Measurements from ENCODE around the gene PRUNE2.
"Not testable (repeated sequence)": the region's sequence is repeated elsewhere in the genome, so short reads cannot be mapped to it uniquely, and the experiment has no call there.

PRUNE2 gene

GRCh38 chr9:76677481-76678055 lies 228.3 kb downstream of the PRUNE2 start:
- no peaks in the 10 kb centered on the region for H3K9me3 ChIP-seq (ENCODE audit: control insufficient read depth, low read length)
- no peaks in the 10 kb centered on the region for H3K27me3 ChIP-seq (replicated peaks; ENCODE audit: control insufficient read depth, insufficient read depth, low read length)
- no peak overlapping the region for H3K4me3 ChIP-seq (ENCODE audit: low read length)
- peaks cover 14% of the 10 kb centered on the region for H3K36me3 ChIP-seq (ENCODE audit: control insufficient read depth, insufficient read depth, low read length, severe bottlenecking)
- no peak for DNase-seq (ENCODE audit: low read depth)
- no peak overlapping the region for H3K9ac ChIP-seq (ENCODE audit: low read length)
- peaks cover 11% of the 10 kb centered on the region for H3K4me1 ChIP-seq (ENCODE audit: control insufficient read depth, insufficient read depth, low read length)

- Histone ChIP-seq H3K36me3 (ENCODE audit: control insufficient read depth, insufficient read depth, low read length, severe bottlenecking) (peaks cover 14% of the 10 kb centered on the region), H3K9me3 (ENCODE audit: control insufficient read depth, low read length) (no peaks in the 10 kb centered on the region), H3K9ac (ENCODE audit: low read length) (no peak overlapping the region), H3K27me3 (replicated peaks; ENCODE audit: control insufficient read depth, insufficient read depth, low read length) (no peaks in the 10 kb centered on the region), H3K4me1 (ENCODE audit: control insufficient read depth, insufficient read depth, low read length) (peaks cover 11% of the 10 kb centered on the region), H3K4me3 (ENCODE audit: low read length) (no peak overlapping the region)
- DNase-seq (ENCODE audit: low read depth), result no peak
Observed at GRCh38 chr9:76676857-76677256, 229.1 kb downstream of the PRUNE2 start.

- DNase-seq (ENCODE audit: low read depth), result peak; percentile 44
- peaks cover 2% of the 10 kb centered on the region for H3K36me3 ChIP-seq (ENCODE audit: control insufficient read depth, insufficient read depth, low read length, severe bottlenecking)
- peaks cover 18% of the 10 kb centered on the region for H3K4me1 ChIP-seq (ENCODE audit: control insufficient read depth, insufficient read depth, low read length)
- H3K27me3 ChIP-seq (replicated peaks; ENCODE audit: control insufficient read depth, insufficient read depth, low read length), result no peaks in the 10 kb centered on the region
- no peak overlapping the region for H3K9ac ChIP-seq (ENCODE audit: low read length)
- no peaks in the 10 kb centered on the region for H3K9me3 ChIP-seq (ENCODE audit: control insufficient read depth, low read length)
- H3K4me3 ChIP-seq (ENCODE audit: low read length), result peak overlapping the region; percentile 35
Observed at GRCh38 chr9:76667521-76667957, 238.4 kb downstream of the PRUNE2 start.

GRCh38 chr9:76665966-76666365 lies 239.9 kb downstream of the PRUNE2 start:
- H3K9ac ChIP-seq (ENCODE audit: low read length); H3K27me3 ChIP-seq (replicated peaks; ENCODE audit: control insufficient read depth, insufficient read depth, low read length); H3K9me3 ChIP-seq (ENCODE audit: control insufficient read depth, low read length); H3K36me3 ChIP-seq (ENCODE audit: control insufficient read depth, insufficient read depth, low read length, severe bottlenecking); DNase-seq (ENCODE audit: low read depth); H3K4me3 ChIP-seq (ENCODE audit: low read length): not testable (repeated sequence)
- H3K4me1 ChIP-seq (ENCODE audit: control insufficient read depth, insufficient read depth, low read length), result peaks cover 18% of the 10 kb centered on the region

GRCh38 chr9:76665458-76665857 lies 240.5 kb downstream of the PRUNE2 start:
- H3K27me3 ChIP-seq (replicated peaks; ENCODE audit: control insufficient read depth, insufficient read depth, low read length), result no peaks in the 10 kb centered on the region
- H3K4me3 ChIP-seq (ENCODE audit: low read length), result no peak overlapping the region
- DNase-seq (ENCODE audit: low read depth), result no peak
- peaks cover 2% of the 10 kb centered on the region for H3K36me3 ChIP-seq (ENCODE audit: control insufficient read depth, insufficient read depth, low read length, severe bottlenecking)
- H3K9me3 ChIP-seq (ENCODE audit: control insufficient read depth, low read length), result no peaks in the 10 kb centered on the region
- no peak overlapping the region for H3K9ac ChIP-seq (ENCODE audit: low read length)
- H3K4me1 ChIP-seq (ENCODE audit: control insufficient read depth, insufficient read depth, low read length), result peaks cover 18% of the 10 kb centered on the region

- no peak overlapping the region for H3K4me3 ChIP-seq (ENCODE audit: low read length)
- peaks cover 2% of the 10 kb centered on the region for H3K36me3 ChIP-seq (ENCODE audit: control insufficient read depth, insufficient read depth, low read length, severe bottlenecking)
- peaks cover 18% of the 10 kb centered on the region for H3K4me1 ChIP-seq (ENCODE audit: control insufficient read depth, insufficient read depth, low read length)
- no peak for DNase-seq (ENCODE audit: low read depth)
- no peaks in the 10 kb centered on the region for H3K27me3 ChIP-seq (replicated peaks; ENCODE audit: control insufficient read depth, insufficient read depth, low read length)
- H3K9ac ChIP-seq (ENCODE audit: low read length), result no peak overlapping the region
- no peaks in the 10 kb centered on the region for H3K9me3 ChIP-seq (ENCODE audit: control insufficient read depth, low read length)
Observed at GRCh38 chr9:76664120-76664519, 241.8 kb downstream of the PRUNE2 start.

GRCh38 chr9:76662476-76663281 lies 243.2 kb downstream of the PRUNE2 start:
- Histone ChIP-seq H3K27me3 (replicated peaks; ENCODE audit: control insufficient read depth, insufficient read depth, low read length) (no peaks in the 10 kb centered on the region), H3K36me3 (ENCODE audit: control insufficient read depth, insufficient read depth, low read length, severe bottlenecking) (no peaks in the 10 kb centered on the region), H3K9ac (ENCODE audit: low read length) (no peak overlapping the region), H3K4me1 (ENCODE audit: control insufficient read depth, insufficient read depth, low read length) (peaks cover 20% of the 10 kb centered on the region), H3K4me3 (ENCODE audit: low read length) (no peak overlapping the region), H3K9me3 (ENCODE audit: control insufficient read depth, low read length) (no peaks in the 10 kb centered on the region)
- no peak for DNase-seq (ENCODE audit: low read depth)

GRCh38 chr9:76658510-76659231 lies 247.2 kb downstream of the PRUNE2 start:
- peaks cover 8% of the 10 kb centered on the region for H3K36me3 ChIP-seq (ENCODE audit: control insufficient read depth, insufficient read depth, low read length, severe bottlenecking)
- peak; percentile 83 for DNase-seq (ENCODE audit: low read depth)
- no peaks in the 10 kb centered on the region for H3K27me3 ChIP-seq (replicated peaks; ENCODE audit: control insufficient read depth, insufficient read depth, low read length)
- H3K4me3 ChIP-seq (ENCODE audit: low read length), result no peak overlapping the region
- H3K9ac ChIP-seq (ENCODE audit: low read length), result peak overlapping the region; percentile 22
- no peaks in the 10 kb centered on the region for H3K9me3 ChIP-seq (ENCODE audit: control insufficient read depth, low read length)
- peaks cover 44% of the 10 kb centered on the region for H3K4me1 ChIP-seq (ENCODE audit: control insufficient read depth, insufficient read depth, low read length)

- no peaks in the 10 kb centered on the region for H3K27me3 ChIP-seq (replicated peaks; ENCODE audit: control insufficient read depth, insufficient read depth, low read length)
- H3K4me3 ChIP-seq (ENCODE audit: low read length), result no peak overlapping the region
- peak; percentile 22 for DNase-seq (ENCODE audit: low read depth)
- H3K4me1 ChIP-seq (ENCODE audit: control insufficient read depth, insufficient read depth, low read length), result peaks cover 58% of the 10 kb centered on the region
- no peaks in the 10 kb centered on the region for H3K9me3 ChIP-seq (ENCODE audit: control insufficient read depth, low read length)
- H3K36me3 ChIP-seq (ENCODE audit: control insufficient read depth, insufficient read depth, low read length, severe bottlenecking), result peaks cover 10% of the 10 kb centered on the region
- H3K9ac ChIP-seq (ENCODE audit: low read length), result peak overlapping the region; percentile 46
Observed at GRCh38 chr9:76657265-76657664, 248.6 kb downstream of the PRUNE2 start.

- H3K27me3 ChIP-seq (replicated peaks; ENCODE audit: control insufficient read depth, insufficient read depth, low read length), result no peaks in the 10 kb centered on the region
- no peak for DNase-seq (ENCODE audit: low read depth)
Observed at GRCh38 chr9:76655971-76656370, 249.9 kb downstream of the PRUNE2 start.

GRCh38 chr9:76655121-76655541 lies 250.8 kb downstream of the PRUNE2 start:
- Histone ChIP-seq H3K36me3 (ENCODE audit: control insufficient read depth, insufficient read depth, low read length, severe bottlenecking) (peaks cover 13% of the 10 kb centered on the region), H3K27me3 (replicated peaks; ENCODE audit: control insufficient read depth, insufficient read depth, low read length) (no peaks in the 10 kb centered on the region), H3K4me1 (ENCODE audit: control insufficient read depth, insufficient read depth, low read length) (peaks cover 73% of the 10 kb centered on the region), H3K9ac (ENCODE audit: low read length) (peak overlapping the region; percentile 42), H3K9me3 (ENCODE audit: control insufficient read depth, low read length) (no peaks in the 10 kb centered on the region), H3K4me3 (ENCODE audit: low read length) (no peak overlapping the region)
- DNase-seq (ENCODE audit: low read depth), result no peak

More at GRCh38 chr9:76655971-76656370, 249.9 kb downstream of the PRUNE2 start:
- no peaks in the 10 kb centered on the region for H3K9me3 ChIP-seq (ENCODE audit: control insufficient read depth, low read length)
- H3K9ac ChIP-seq (ENCODE audit: low read length), result no peak overlapping the region
- peaks cover 13% of the 10 kb centered on the region for H3K36me3 ChIP-seq (ENCODE audit: control insufficient read depth, insufficient read depth, low read length, severe bottlenecking)
- peaks cover 65% of the 10 kb centered on the region for H3K4me1 ChIP-seq (ENCODE audit: control insufficient read depth, insufficient read depth, low read length)
- no peak overlapping the region for H3K4me3 ChIP-seq (ENCODE audit: low read length)
